SK-N-SH (cell line): ENCODE results near the gene MAMLD1. TPM values are rescaled to one million over a fixed set of nuclear protein-coding genes. Genes with fewer than 3 reads are reported as not detected.

Experiments used
- polyA plus RNA-seq, 3 experiments: library from polyadenylated mRNA; depleted of rRNA; stranded (reverse); fragments of >200 nt; gene quantifications; 2 replicates each; pipeline ENCODE4 v1.2.3, GENCODE V29; 2012

MAMLD1 gene
- polyA plus RNA-seq, 1 of the 3 experiments (the other 2 are of a cell fraction), result 4.4 TPM

Other genes starting within 250 kb of the MAMLD1 start
- gene MTM1, start 205.3 kb downstream of the MAMLD1 start, polyA plus RNA-seq (2012; rRNA removed), result 2.7 and 3.0 TPM in 2 replicates